ENCODE data around the gene PEX10.
A peak's percentile ranks its signal among the peaks of the same experiment; 100 is the strongest.

Gene PEX10

DNA sequence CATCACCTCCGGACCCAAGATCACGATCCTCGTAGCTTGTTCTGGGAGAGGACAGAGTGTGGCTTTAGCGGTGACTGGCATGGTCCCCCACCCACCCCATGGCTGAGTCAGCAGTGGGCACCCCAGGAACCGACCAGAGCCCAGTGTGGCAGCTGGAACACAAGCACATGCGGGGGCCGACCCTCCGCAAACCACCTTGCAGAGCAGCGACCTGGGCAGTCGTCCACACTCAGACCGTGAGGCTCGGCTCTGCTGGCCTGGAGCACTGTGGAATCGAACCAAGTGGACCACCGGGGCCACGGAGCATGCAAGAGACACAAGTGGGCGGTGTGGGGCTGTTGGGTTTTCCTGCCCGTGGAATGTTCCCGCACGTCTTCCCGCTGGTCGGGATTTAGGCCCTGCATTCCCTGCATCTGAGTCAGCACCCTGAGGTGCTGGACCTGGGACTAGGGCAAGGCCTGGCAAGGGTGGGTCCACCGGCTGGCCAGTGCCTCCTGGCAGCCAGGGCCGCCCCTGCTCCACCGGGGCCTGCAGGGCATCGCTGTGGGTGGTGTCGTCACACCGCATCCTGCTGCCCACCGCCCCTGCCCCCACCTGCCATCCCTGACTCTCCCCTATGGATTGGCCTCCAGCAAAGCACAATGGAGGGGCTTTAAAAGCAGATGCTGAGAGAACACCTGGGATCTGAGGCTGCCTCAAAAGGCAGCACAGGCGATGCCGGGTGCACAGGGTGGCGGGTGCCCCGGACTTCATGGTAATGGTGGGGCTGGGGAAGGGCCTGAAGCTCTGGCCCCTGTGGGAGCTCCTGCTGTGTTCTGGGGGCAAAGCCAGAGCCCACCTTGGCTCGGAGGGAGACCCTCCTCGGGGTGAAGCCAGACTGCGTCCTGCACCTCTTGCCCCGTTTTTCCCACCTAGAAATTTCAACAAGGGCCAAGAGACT, 39.5 kb downstream of the PEX10 start:
- DNase-seq = no peak

DNA sequence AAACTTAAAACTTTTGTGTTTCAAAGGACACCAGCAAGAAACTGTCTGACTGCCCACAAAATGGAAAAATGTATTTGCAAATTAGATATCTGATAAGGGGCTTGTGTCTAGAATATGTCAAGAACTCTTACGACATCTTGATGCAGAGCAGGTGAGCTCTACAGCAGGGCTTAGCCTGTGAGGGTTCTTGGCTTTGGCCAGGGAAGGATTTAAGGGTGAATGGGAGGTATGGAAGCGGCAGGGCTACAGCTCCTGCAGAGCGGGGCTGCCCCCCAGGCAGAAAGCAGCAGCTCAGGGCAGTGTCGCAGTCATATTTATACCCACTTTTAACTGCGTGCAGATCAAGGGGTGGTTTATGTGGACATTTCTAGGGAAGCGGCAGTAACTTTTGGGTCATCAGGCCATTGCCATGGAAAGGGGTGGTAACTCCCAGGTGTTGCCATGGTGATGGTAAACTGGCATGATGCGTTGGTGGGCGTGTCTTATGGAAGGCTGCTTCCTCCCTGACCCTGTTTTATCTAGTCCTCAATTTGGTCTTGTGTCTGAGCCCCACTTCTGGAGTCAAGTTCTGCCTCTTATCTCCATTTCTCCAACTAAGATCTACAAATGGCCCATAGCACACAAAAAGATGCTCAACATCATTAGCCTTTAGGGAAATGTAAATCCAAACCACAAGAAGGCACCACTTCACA, 44.2 kb downstream of the PEX10 start:
- DNase-seq = peak; percentile 32

- no peak for DNase-seq
Measured at GRCh38 chr1:2363847-2364513, 48.4 kb downstream of the PEX10 start.

GRCh38 chr1:2360588-2361364, 51.6 kb downstream of the PEX10 start:
- no peak for DNase-seq

DNA sequence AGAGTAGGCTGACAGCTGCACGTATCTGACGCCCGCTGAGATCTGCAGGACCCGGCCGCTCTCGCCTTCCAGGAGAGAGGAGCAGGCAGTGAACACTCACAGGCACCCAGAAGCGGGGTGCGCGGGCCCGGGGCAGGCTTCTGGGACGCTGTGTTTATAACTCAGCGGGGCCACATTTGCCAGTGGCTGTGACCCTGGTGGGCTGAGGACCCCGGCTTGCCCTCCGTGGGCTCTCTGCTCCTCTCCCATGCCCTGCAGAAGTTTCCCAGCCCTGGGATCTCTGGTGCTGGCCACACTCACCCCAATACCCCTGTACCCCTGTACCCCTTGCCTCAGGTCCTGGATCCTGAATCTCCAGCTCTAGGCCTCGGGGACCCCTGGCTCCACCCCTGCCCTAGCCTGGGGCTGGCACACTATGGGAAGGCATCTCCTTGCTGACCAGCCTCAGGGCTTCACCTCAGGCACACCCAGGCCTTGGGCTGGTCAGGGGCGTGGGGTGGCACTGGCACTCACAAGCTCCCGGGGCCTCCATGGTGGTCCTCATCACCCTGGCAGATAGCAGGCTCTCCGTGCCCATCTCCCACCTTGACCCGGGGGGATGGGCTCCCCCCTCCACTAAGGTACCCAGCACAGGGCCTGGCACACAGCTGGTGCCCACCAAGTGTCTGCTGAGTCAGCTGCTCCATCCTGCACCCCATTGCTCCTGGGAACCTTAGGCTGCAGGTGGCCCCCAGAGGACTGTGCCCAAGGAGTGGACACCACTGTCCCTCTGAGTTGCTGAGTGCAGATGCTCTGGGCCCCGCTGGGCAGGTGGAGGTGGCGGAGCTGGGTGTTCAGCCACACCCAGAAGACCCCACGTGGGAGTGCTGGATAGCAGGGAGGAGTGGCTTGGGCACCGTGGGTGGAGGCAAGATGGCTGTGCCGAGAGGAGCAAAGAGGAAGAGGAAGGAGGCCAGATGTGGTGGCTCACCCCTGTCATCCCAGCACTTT, 53.4 kb downstream of the PEX10 start:
- no peak for DNase-seq

DNA sequence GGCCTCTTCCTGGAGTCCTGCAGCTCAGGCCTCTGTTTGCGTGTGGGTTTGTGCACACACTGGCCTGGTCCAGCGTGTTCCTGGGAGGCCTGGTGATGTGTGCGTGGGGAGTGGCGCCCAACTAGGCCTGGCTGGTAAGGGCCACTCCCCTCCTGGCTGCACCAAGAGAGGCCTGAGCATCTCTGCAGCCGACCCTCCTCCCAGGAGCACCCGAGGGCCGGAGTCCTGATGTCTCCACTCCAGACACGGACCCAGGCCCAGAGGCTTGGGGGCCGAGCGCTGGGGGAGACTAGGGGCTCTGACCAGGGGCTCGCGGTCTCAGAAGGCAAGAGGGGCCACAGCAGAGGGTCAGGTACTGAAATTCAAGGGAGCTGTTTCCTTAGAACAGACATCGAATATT, 54.3 kb downstream of the PEX10 start:
- no peak for DNase-seq

DNA sequence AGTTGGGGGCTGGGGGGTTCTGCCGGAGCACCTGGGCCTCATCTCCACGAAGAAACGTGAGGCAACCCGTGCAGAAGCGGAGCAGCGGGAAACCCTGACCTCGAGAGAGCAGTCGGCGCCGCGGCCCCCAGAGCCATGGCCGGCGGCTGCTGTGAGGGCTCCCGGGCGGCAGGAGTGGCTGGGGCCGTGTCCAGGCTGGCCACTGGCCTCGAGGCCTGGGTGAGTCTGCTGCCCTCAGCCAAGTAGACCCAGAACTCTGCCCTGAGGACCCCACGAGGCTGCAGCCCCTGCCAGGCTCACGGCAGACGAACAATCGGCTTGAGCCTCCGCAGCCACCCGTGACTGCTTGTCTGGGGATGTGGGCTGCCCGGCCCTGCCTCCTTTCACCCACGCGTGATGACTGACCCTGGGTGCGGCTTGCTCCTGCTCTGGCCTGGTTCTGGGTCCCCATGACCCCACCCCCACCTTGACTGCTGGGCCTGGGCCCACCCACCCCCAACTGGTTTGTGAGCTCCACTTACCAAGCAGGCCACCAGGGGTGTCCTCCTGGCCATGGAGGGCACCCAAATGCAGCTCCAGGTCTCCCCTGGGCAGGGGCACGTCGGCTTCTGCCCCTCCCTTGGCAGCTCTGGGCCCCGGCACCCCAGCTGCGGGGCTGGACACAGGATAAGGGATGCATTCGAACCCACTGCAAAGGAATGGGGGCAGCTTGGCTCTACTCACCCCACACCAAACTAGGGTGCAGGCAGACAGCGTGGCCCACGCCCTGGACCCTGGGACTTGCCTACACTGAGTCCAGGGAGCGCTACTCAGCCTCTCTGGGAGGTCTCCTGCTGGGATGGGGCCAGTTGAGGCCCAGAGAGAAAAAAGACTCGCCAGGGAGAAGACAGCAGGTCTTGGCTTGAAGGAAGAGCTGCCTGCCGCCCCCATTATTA, 55.2 kb downstream of the PEX10 start:
- no peak for DNase-seq

GRCh38 chr1:2356401-2356800, 56.0 kb downstream of the PEX10 start:
- DNase-seq = no peak

DNA sequence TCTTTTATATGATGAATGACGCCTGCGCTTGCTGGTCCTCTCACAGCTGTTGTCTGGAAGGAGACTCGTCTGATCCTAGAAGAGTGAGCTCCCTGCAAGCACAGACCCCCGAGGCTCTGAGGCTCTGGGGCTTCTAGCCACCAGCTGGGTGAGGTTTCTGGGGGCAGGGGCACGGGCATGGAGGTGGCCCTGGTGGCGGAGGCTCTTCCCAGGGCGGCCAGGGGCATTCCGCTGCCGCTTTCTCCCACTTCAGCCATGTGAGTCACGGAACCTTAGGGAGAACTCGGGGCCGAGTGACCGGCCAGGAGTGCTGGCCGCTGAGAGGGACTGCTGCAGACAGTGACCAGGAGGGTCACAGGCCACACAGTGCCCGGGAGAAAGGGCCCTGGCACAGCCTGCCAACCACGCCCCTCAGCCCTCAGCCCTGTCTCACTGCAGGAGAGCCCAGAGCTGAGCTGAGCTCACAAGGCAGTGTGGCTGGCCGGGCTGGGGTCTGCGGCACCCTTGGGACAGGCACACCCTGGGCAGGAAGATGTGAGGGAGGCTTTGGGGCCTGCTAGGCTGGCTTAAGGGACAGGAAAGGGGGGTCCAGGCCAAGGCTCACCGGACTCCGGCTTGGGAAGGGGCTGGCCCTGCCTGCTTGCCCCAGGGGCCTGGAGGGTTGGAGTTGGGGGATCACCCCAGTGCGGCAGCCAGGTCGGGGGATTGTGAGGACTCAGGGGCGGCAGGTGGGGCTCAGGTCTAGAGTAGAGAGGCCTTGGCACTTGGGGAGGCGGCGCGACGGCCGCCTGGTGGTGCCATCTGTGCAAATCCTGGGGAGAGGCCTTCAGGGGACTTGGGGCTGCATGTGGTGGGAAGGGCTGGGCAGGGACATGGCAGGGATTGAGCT, 56.7 kb downstream of the PEX10 start:
- no peak for DNase-seq

DNA sequence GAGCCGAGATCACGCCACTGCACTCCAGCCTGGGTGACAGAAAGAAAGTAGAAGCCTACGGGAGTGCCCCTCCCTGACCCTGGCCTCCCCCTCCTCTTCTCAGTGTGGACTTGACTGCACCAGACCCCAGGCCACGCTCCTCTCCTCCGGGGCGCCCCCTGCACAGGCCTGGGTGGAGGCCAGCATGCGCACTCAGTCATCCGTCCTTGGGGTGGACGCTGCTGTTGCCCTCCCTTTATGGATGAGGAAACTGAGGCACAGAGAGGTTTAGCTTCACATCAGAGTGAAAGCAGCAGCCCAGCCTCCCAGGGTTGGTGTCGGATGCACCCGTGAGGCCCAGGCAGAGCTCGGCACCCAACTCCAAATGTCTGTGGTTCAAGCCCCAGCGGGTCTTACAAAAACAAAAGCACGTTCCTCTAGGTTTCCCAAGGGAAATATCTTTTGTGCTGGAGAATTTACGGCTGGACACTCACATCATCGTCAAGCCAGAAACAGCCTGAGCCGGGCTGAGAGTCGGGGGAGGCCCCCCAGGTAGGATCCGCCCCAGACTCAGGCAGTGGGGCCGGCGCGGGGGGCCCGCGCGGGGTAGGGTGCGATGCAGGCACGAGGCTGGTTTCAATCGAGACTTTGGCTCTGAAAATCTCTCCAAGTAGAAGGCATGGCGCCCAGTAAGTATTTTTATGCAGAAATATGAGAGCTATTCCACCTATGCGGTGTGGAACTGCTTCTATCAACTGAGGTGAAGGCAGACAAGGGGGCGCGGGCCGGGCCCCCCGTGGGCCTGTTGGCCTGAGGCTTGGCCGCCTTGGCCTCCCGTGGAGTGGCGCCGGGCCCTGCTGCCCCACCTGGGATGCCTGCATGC, 57.6 kb downstream of the PEX10 start:
- DNase-seq = no peak

Data from hematopoietic multipotent progenitor cell treated with erythropoietin and hydrocortisone succinate and interleukin-3 and kit ligand, for 4 days (in vitro differentiated cells).